Measurements from ENCODE around the gene NDUFA8. TPM values are rescaled to one million over a fixed set of nuclear protein-coding genes. Genes with fewer than 3 reads are reported as not detected.

Gene NDUFA8
- total RNA-seq, 1 donor from 2014 or later: 49.4 TPM

DNA sequence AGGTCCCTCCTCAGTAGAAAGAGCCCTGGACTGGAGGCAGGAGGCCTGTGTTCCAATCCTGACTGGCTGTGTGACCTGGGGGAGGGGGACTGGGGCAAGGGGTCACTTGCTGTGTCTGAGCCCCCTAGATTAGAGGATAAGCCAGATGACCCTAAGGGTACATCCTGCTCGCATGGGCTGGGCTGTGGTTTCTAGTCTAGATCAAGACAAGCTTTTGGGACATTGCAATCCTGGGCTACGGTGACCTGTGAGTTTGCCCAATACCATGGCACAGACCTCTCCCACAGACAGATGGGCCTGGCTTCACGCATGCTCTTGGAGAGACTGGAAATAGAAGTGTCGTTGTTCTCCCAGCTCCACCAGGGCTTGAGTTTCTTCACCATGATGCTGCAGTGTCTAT is 27.0 kb downstream of the NDUFA8 start:
- H3K4me3 ChIP-seq (ENCODE audit: low read depth, low read length): no peak overlapping the region
- TF ChIP-seq, protein P1, sequence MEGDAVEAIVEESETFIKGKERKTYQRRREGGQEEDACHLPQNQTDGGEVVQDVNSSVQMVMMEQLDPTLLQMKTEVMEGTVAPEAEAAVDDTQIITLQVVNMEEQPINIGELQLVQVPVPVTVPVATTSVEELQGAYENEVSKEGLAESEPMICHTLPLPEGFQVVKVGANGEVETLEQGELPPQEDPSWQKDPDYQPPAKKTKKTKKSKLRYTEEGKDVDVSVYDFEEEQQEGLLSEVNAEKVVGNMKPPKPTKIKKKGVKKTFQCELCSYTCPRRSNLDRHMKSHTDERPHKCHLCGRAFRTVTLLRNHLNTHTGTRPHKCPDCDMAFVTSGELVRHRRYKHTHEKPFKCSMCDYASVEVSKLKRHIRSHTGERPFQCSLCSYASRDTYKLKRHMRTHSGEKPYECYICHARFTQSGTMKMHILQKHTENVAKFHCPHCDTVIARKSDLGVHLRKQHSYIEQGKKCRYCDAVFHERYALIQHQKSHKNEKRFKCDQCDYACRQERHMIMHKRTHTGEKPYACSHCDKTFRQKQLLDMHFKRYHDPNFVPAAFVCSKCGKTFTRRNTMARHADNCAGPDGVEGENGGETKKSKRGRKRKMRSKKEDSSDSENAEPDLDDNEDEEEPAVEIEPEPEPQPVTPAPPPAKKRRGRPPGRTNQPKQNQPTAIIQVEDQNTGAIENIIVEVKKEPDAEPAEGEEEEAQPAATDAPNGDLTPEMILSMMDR (conservative IDR thresholded peaks at IDR 0.05; ENCODE audit: low read depth, low read length): no peak
- no peak for DNase-seq (ENCODE audit: low read depth)

DNA sequence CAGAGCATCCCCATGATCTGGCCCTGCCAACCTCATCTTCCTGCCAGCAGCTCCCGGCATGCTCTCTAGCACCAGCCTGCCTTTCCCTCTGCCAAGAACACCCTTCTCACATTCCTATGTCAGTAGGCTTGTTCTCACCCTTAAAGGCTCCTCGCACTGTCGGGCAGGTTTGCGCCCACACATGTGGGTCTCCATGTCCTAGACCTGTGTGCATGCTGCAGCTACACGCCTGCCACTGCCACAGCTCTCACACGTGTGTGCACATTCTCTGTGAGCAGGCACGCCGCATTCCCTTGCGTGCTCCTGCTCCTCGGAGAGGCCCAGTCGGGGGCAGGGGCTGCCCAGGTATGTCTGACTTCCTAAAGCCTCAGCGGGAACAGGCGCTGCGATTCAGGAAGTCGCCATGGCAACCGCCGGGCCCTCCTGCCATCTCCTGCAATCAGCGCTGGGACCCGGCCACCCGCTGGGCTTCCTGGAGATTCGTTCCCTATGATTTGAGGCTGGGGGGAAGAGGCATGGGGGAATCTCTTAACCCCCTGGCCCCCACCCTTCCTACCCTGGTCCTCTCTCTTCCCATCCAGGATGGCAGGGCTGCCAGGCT is 28.1 kb downstream of the NDUFA8 start:
- no peak for DNase-seq (ENCODE audit: low read depth)
- no peak overlapping the region for H3K4me3 ChIP-seq (ENCODE audit: low read depth, low read length)
- TF ChIP-seq, protein P1 (conservative IDR thresholded peaks at IDR 0.05; ENCODE audit: low read depth, low read length): no peak

DNA sequence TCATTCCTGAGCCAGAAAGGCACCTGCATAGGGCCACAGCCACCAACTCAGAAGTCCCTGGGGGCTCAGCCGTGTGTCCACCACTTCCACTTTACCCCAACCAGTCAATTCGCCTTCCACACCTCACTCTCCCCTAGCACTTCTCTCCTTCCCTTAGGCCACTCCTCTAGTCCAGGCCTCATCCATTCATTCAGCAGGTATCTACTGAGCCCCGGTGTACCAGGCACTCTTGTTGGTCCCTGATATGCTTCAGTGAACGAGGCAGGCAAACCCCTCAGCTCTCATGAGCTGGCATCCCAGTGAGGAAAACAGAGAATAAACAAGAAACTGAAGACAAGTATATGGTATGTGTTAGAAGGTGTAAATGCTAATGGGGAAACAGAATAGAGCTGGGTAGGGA is 28.7 kb downstream of the NDUFA8 start:
- no peak for DNase-seq (ENCODE audit: low read depth)
- TF ChIP-seq, protein P1 (conservative IDR thresholded peaks at IDR 0.05; ENCODE audit: low read depth, low read length): no peak
- no peak overlapping the region for H3K4me3 ChIP-seq (ENCODE audit: low read depth, low read length)

DNA sequence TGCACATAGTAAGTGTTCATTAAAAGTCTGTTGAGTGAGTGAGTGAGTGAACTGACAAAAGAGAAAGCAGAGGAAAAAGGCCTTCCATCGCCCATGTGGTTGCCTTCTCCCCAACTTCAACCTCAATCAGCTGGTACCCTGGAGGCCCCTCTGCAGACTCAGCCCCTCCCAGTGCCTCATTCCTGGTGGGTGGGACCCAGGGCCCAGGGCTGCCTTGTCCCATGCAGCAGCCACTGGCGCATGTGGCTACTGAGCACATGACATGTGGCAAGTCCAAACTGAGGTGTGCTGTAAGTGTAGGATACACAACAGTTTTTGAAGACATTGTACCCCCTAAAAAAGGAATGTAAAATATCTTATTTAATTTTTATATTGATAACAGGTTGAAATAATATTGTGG is 29.6 kb downstream of the NDUFA8 start:
- no peak overlapping the region for H3K4me3 ChIP-seq (ENCODE audit: low read depth, low read length)
- no peak for DNase-seq (ENCODE audit: low read depth)
- TF ChIP-seq, protein P1 (conservative IDR thresholded peaks at IDR 0.05; ENCODE audit: low read depth, low read length): no peak

DNA sequence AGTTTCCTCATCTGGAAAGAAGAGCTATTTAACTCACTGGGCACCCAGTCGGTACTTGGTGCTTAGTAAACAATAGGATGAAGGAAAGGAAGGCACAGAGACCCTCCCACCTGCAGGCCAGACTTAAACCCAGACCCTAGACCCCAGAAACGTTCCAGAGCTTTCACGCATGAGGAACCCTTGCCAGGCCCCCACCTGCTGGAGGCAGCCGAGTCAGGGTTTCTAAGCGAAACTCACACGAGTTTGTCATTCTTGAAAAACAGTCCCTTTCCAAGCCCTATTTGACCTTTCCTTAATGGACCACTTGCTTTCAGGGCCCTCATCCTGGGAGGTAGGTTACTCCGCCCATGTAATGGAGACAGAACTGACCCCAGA is 30.6 kb downstream of the NDUFA8 start:
- TF ChIP-seq, protein P1 (conservative IDR thresholded peaks at IDR 0.05; ENCODE audit: low read depth, low read length): no peak
- no peak overlapping the region for H3K4me3 ChIP-seq (ENCODE audit: low read depth, low read length)
- no peak for DNase-seq (ENCODE audit: low read depth)

DNA sequence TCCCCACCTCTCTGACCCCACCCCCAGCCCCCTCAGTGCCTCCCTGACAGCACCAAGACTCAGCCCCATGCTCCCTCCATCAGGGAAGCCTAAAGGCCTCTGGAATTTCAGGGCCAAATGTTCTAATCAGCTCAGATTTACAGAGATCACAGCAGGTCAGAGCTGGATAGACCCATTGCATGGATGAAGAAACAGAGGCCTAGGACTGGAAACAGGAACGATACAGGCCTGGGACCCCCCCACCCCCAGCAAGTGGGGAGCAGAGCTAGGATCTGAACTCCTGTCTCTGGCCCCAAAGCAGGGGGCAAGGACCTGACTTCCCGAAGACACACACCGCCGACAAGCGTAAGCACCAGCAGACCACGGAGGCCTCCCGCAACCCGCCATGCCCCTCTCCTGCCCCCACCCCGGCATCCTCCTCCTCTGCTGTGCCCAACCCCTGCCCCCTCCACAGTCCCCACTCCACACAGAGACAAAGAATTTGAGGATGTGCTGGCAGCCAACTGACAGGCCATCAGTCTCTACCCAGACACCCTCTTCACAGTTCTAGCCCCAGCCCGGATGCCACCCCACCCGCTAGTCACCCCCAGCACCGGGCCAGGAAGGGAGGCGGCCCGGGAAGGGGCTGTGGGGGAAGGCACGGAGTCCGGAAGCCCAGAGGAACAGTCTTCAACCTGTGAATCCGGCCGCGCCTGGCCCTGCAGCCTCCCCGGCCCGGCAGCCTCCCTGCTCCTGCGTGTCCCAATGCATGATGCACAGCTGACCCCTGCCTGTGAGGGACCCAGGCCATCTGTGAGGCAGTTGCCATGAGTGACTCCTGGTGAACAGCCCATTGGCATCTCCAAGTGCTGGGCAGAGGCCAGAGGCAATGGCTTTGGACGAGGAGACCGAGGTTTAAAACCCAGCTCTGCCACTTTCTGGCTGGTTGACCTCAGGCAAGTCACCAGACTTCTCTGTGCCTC is 31.3 kb downstream of the NDUFA8 start:
- TF ChIP-seq, protein P1 (conservative IDR thresholded peaks at IDR 0.05; ENCODE audit: low read depth, low read length): no peak

More for the DNA sequence above, 31.3 kb downstream of the NDUFA8 start:
- DNase-seq (ENCODE audit: low read depth): no peak
- H3K4me3 ChIP-seq (ENCODE audit: low read depth, low read length): no peak overlapping the region

Measured in epithelial cell of proximal tubule (primary cell).